ENCODE measurements around the gene RBM28.

The RBM28 gene, protein sequence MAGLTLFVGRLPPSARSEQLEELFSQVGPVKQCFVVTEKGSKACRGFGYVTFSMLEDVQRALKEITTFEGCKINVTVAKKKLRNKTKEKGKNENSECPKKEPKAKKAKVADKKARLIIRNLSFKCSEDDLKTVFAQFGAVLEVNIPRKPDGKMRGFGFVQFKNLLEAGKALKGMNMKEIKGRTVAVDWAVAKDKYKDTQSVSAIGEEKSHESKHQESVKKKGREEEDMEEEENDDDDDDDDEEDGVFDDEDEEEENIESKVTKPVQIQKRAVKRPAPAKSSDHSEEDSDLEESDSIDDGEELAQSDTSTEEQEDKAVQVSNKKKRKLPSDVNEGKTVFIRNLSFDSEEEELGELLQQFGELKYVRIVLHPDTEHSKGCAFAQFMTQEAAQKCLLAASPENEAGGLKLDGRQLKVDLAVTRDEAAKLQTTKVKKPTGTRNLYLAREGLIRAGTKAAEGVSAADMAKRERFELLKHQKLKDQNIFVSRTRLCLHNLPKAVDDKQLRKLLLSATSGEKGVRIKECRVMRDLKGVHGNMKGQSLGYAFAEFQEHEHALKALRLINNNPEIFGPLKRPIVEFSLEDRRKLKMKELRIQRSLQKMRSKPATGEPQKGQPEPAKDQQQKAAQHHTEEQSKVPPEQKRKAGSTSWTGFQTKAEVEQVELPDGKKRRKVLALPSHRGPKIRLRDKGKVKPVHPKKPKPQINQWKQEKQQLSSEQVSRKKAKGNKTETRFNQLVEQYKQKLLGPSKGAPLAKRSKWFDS

DNA sequence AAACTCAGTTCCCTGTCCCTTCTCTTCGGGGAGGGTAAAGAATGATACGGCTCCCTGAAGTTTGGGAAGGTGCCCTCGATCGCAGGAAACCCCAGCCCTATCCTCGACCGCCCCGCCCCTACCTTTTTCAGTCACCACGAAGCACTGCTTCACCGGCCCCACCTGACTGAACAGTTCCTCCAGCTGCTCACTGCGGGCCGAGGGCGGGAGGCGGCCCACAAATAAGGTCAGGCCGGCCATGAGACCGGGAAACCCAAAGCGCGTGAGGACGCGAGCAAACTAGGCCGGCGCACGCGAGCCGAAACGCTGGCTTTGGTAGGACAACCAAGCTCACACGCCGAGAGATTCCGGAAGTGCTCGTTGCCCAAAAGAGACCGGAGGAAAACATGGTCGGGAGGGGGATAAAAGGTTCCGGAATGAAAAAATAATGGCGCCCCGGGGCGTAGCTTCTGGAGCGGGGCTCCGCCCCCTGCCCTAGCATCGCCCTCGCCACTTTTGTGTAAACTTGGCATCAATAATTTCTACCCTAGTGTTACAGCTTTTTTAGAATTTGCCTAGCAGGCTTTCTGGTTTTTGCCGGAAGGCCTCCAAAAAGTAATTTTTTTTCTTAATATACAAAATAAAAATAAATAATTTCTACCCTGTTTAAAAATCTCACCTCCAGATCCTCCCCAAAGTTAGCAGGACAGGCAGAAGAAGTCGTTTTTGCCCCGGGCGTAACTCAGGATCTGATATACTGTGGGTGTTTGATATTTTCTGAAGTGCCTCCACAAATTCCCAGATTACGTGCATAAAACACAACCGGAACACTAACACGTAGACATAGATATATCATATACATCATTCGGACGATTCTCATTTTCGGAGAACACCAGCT lies at the start of gene RBM28:
Gene RBM28, minus strand, starts transcription at position 355 of the 877 bp plus-strand sequence. Its CDS starts 115 bp downstream, at position 240.
- peak; percentile 79 for DNase-seq

DNA sequence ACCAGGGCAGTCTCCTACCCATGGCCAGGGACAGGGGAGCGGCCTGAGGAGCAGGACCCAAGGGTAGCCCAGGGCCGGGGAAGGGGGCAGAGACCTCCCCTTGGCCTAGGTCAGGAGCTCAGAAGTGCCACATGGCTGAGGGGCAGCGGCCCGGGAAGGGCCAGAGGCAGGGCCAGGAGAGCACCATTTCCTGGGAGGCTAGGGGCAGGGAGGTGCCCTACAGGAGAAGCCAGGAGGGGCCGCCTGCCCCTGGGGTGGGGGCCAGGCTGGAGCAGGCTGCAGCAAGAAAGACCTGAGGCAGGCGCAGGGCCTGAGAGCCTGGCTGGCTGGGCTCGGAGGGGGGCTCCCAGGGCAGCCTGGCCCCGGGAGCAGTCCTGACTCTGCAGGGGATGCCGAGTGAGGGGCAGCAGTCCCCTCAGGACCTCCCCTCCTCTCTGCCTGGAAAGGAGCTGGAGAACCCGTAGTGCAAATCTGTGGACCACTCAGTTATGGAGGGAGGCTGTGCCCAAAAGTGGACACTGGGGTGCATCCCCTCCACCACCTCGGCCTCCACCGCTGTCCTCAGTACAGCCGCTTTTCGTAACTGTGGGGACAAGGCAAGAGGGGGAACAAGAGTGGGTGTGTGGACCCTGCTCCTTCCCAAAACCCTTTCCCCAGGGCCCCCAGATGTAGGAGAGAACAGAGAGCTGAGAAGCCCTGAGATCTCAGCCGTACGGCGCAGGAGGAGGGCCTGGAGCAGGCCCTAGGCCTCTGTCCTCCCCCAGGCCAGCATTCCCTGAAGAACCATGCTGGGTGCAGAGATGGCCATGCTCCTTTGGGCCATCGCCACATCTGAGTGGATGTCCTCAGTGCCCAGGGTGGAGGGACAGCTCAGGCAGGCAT lies 49.0 kb upstream of the RBM28 start:
- DNase-seq: no peak

DNA sequence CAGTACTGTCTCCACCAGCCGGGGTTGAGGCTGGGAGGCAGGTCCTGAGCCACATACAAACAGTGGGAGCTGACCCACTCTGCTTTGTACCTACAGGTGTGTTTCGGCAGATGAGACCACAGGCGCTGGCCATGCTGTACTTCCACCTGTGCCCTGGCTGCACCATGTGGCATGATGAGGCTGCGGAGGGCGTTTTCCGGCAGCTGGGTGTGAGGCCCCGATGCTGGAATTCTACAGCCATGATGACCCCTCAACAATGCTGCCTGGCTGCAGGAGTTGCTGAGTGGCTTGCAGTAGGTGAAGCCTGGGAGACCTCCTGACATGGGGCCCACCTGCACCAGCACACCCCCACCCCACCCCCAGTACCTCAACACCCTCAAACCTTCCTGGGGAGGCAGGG lies 48.1 kb upstream of the RBM28 start:
- no peak for DNase-seq

DNA sequence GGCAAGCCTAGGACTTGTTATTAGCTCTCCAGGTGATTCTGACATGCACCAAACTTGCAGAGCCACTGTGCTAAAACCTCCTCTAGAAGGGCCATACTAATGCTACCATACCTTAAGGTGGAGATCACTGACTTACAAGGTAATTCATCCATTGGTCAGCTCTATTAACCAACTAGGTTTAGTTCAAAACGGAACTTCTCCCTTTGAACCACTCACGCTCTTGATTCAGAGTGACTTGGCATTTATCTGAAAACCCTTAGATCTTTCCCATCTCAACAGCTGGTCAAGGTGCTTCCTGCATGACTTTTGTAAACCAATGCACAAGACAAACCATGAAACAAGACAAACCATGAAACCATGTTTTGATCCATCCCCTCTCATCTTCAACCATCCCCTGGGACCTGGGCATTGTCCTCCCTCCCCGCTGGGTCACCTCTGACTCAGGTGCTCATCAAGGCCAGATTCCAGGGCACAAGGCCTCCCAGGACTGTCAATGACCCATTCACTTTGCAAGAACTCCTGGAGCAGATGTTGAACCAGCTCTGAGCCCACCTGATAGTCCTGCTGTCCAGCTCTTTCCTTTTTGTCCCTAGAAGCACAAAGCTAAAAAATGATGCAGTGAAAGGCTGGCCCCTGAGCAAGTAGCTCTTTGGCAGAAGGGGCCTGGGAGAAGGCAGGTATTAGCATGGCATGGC lies 47.3 kb upstream of the RBM28 start:
- DNase-seq: no peak

DNA sequence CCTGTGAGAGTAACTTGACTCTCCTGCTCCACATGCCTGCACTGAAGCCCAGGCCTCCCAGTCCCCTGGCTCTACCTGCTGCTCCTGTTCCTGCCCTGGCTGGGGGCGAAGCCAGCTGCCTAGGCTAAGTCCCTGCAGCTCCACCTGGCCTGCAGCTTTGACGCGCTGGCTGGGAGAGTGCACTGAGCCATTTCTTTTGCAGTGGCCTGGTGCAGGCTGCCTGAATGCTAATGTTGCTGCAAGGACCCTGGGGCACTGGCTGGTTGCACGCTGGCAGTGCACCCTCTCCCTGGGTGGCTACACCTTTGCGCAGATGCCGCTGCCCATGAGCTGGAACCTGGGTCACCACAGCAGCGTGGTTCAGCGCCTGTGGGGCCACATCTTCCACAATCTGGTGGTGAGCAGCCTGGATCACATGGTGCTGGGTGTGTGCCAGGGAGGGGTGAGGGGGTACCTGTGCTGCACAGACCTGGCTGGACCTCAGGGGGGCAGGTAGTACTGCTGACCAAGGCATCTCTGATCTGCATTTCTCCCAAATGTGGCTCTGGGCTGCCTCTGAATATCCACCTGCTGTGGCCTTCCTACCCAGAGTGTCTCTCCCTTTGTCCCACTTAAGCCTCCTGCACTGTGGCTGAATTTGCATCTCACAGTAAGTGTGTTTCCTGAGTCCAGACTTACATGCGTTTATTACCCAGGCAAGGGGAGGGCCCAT lies 46.1 kb upstream of the RBM28 start:
- no peak for DNase-seq

DNA sequence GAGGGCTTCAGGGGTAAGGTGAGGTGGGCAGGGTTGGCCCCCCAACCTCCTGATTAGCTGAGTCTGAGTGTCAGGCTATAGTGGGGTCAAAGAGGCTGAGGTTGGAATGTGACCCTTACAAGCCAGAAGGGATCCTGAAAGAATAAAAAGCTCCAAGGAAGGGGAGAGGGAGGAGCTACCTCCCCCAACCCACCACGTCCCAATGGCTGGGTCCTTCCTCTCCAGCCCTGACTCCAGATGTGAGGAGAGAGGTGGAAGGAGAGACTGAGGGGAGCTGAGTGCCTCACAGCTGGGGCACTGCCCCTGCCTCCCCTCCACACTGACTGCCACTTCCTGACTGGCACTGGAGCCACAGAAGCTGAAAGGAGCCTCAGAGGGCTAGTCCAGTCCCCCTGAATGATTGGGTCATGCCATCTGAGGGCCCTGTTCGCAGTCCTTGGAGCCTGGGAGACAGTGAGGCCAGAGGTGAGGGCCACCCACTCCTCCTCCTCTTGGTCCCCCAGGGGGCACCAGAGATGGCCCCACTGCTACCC lies 45.4 kb upstream of the RBM28 start:
- no peak for DNase-seq

DNA sequence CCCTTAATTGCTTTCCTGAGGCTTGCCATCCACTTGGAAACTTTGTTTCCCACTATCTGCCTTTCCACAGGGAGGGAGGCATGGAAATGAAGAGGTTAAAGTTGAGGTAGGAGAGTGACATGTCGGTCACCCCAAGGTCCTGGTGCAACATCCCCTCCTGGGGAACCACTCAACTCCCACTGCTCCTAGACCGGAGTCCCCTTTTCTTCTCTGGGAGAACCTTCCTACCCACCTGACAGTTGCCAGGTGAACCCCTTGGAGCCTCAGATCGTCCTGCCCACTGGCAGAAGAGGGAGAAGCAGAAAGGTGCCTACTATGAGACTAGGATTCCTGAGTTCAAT lies 44.4 kb upstream of the RBM28 start:
- no peak for DNase-seq

DNA sequence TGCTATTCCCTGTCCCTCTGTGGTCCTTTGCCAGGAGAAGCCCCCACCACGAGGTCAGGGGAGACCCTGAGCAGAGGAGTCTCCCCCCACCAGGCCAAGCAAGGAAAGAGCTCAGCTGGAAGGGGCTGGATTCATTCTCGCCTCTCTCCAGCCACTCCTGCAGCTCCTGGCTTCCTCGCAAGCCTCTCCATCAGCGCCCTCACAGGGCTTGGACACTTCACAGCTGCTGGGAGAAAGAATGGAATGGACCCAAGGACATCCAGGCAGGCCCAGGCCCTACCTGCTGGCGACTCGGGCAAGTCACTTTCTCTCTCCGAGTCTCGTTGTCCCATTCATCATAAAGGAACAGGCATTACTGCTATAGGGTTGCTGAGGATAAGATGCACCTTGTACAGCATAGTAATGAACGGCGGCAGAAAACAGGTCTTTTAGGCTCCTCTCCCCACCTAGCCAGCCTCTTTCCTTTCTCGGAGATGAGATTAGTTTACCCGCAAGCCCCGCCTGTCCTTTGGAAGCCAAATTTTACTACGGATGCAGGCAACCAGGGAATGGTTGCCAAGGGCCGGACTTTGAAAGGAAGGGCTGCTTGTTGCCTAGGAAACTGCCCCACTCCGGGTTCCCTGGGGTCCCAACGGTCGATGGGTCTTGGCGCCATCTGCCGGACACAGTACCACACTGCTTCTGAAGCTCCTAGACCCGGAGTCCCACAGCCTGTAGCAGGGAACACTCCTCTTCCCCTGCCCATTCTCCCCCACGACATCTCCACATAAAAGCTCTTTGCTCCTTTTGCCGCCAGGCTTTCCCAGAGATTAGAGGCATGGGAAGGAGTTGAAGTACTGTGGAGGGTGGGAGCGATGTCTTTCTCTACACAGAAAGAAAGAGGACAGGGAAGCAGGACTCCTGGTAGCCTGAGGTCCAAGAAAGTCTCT lies 43.8 kb upstream of the RBM28 start:
- DNase-seq: peak; percentile 52

DNA sequence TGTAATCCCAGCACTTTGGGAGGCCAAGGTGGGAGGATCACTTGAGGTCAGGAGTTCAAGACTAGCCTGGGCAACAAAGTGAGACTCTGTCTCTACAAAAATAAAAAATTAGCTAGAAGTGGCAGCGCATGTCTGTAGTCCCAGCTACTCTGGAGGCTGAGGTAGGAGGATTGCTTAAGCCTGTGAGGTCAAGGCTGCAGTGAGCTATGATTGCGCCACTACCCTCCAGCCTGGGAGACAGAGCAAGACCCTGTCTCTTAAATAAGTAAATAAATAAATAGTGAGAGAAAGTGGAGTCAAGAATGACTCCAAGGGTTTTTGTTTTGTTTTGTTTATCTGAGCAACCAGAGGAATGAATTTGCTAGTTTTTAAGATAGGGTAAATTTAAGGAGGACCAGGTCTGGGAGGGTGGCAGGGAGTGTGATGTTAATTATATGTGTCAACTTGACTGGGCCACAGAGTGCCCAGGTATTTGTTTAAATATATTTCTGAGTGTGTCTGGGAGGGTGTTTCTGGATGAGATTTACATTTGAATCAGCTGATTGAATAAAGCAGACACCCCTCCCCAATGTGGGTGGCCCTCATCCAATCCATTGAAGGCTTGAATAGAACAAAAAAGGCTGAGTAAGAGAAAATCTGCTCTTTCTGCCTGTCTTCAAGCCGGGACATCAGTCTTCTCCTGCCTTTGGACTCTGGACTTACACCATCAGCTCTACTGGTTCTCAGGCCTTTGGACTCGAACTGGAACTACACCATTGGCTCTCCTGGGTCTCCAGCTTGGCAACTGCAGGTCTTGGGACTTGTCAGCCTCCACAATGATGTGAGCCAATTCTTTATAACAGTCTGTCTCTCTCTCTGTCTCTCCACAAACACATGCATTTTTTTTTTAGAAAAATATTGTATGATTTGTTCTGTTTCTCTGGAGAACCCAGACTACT lies 42.5 kb upstream of the RBM28 start:
- DNase-seq: no peak

DNA sequence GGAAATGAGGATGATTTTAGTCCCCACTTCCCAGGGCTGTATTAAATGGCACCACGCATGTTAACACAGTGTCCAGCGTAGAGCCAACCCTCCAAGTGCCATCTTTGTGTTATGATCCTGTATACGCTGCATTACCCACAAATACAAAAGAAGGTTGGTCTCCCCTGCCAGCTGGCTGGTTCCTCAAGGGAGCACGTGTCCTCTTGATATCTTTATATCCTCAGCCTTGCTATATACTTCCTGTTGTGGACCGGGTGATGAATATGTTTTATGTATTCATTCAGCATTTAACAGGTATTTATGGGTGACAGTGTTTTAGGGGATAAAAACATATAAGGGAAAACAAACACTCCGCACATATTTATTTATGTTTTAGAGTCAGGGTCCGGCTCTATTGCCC lies 41.0 kb upstream of the RBM28 start:
- DNase-seq: no peak

DNA sequence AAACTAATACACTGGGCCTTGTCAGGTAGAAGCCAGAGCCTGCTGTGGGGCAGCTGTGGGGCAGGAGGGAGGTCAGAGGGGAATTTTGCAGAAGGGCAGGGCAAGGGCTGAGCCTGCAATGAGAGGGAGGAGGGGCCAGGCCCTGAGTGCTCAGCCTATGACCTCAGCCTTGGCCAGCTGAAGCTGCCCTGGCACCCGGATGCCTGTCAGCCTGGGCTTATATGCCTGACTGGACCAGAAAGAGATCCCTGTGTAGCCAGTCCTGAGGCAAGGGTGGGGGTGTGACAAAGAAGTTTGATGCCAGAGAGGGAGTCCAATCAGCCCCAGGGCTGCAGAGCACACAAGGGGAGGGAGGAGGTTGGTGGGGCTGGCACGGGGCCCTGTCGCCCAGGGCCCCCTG lies 40.1 kb upstream of the RBM28 start:
- no peak for DNase-seq

DNA sequence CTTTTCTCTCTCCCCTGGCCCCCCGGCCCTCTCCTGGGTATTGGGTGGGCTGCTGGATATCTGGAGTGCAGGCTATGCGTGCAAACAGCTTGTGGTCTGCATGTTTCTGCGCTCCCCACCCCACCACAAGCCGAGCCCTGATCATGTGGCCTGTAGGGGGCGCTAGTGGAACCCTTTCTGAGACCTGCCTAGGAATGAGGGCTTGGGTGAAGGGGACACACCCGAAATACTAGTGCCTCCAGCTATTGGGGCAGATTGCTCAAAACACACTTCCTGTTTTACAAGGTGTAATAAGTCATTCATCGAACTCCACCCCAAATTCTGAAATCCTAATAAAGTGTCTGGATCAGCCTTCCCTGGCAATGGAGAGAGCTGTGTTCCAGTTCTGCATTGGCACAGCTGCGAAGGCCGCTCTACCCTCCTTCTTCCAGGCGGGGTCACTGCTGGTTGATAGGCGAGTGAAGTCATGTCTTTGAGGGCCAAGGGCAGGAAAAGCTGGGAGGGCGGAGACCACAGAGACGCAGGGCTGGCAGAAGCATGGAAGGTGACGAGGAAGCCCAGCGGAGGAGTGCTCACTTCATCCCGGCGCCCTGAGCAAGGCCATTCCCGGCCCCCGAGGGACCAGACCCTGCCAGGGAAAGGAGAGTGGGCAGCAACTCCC lies 37.6 kb upstream of the RBM28 start:
- peak; percentile 13 for DNase-seq

DNA sequence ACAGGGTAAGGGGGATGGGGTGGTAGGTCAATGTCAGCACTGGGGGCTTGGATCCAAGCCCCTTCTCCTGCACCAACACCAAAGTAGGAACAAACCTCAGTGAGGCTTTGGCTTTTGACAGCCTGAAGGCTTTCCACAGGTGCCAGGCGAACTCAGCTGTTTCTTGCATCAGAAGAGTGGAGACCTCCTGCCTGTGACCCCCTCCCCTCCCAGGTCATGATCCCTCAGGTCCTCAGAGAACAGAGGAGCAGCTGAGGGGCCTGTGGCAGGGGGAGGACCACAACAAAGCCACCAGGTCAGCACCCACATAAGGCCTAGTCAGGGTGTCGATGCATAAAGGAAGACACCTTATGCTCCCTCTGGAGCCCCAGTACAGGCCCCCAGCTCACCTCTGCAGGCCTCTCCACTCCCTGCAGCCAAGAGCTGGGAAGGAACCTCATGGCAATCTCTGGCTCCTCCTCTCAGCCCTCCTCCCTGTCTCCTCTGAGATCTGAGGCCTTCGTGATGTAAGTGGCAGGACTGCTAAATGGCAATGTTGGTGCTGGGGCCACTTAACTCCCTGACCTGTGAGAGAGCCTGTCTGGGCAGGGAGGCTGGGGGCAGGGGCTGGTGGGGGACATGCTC lies 36.9 kb upstream of the RBM28 start:
- no peak for DNase-seq

DNA sequence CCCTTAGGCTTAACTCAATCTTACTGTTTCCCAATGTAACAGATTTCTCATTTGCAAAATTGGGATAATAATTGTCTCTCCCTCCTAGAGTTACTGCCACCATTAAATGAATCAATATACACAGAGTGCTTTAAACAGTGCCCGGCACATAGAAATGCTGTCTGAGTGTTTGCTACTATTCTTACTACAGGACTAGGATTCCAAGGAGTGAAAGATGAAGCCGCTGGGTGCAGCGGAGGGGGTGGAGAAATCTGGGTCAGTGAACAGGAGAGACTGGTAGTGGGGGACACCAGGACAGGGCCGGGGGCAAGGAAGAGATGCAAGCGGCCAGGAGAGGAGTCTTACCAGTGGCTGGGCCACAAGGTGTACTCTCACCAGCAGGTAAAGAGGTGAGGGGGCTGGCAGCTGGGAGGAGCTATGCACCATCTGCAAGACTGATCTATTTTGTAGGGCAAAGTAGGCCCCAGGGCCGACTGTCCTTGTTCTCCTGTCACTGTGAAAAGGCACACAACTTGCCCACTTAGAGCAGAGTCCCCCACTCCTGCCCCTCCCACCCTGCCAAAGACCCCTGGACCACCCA lies 36.3 kb upstream of the RBM28 start:
- DNase-seq: no peak

DNA sequence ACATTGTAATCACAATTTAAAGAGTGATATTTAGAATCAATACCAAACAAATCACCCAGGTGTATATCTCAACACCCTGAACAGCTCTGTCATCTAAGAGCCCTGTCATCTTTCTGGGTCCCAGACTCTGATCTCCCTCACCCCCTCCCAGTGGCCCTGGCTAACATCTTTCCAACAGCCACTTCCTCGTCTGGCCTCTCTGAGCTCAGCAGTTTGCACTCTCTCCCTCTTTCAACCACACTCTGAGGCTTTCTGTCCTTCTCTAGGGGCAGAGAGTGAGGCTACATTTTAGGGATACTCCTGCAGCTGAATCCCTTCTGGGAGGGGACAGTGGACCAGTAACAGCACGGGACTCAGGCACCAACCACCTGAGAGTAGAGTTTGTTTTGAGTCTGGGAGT lies 34.9 kb upstream of the RBM28 start:
- DNase-seq: no peak

DNA sequence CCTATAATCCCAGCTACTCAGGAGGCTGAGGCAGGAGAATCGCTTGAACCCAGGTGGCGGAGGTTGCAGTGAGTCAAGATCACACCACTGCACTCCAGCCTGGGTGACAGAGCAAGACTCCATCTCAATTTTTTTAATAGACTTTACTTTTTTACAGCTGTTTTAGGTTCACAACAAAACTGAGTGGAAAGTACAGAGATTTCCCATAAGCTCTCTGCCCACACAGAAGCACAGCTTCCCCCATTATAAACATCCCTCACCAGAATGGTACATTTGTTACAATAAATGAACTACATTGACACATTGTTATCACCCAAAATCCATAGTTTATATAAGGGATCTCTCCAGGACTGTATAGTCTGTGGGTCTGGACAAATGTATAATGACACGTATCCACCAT lies 32.4 kb upstream of the RBM28 start:
- DNase-seq: no peak

DNA sequence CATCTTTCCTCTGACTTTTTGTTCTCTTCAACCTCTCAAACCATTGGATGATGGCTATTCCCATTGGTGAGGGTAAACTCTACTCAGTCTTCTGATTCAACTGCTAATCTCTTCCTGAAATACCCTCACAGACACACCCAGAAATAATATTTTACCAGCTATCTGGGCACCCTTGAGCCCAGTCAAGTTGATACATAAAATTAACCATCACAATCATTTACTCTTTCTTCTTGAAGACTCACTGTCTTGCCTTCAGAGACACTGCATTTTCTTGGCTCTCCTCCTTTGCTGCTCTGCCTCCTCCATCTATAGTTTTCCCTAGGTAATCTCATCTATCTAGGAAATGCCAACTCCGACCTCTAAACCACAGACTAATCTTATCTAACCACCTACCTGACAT lies 30.3 kb upstream of the RBM28 start:
- DNase-seq: no peak
